ENCODE results near the gene PHACTR1.
"Not testable (repeated sequence)": the region's sequence is repeated elsewhere in the genome, so short reads cannot be mapped to it uniquely, and the experiment has no call there.

The PHACTR1 gene

DNA sequence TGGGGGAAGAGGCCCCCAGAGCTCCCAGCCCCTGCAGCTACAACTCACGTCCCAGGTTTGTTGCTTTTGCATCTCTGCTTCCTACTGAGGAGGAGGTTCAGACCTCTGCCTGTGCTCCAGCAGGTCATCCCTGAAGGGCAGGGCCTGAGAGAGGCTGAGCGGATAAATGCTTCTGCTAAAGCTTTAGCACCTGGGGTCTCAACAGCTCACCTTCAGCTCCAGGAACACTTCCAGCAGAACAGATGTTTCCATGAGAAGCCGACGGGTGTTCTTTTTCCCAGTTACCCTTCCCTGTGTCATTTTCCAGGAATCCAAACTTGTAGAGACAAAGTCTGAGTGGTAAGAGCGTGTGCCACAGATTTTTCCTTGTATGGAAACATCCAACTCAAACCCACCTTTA, 403.0 kb downstream of the PHACTR1 start:
- no peak for DNase-seq

GRCh38 chr6:13120483-13121482, 404.2 kb downstream of the PHACTR1 start:
- DNase-seq: no peak

- no peak for DNase-seq
These were observed 407.6 kb downstream of the PHACTR1 start for GRCh38 chr6:13124131-13124530.

DNA sequence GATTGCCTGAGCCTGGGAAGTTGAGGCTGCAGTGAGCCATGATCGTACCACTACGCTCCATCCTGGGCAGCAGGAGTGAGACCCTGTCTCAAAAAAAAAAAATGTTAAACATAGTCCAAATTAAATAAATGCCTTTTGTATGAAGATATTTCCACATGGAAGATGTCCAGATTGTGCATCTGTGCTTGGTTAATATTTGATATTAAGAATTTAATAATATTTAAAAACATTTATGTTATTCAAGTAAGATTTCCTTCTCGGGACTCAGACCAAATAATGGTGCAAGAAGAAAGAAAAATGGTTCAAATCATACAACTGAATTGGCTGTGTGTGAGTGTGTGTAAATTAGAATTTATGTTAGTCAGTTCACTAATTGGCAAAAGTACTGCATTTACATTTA, 409.3 kb downstream of the PHACTR1 start:
- no peak for DNase-seq

GRCh38 chr6:13131935-13132661, 415.5 kb downstream of the PHACTR1 start:
- DNase-seq: no peak

DNA sequence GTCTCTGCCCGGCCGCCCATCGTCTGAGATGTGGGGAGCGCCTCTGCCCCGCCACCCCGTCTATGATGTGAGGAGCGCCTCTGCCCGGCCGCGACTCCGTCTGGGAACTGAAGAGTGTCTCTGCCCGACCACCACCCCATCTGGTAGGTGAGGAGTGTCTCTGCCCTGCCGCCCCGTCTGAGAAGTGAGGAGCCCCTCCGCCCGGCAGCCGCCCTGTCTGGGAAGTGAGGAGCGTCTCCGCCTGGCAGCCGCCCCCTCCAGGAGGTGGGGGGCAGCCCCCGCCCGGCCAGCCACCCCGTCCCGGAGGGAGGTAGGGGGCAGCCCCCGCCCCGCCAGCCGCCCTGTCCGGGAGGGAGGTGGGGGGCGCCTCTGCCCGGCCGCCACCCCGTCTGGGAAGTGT, 417.3 kb downstream of the PHACTR1 start:
- not testable (repeated sequence) for DNase-seq

DNA sequence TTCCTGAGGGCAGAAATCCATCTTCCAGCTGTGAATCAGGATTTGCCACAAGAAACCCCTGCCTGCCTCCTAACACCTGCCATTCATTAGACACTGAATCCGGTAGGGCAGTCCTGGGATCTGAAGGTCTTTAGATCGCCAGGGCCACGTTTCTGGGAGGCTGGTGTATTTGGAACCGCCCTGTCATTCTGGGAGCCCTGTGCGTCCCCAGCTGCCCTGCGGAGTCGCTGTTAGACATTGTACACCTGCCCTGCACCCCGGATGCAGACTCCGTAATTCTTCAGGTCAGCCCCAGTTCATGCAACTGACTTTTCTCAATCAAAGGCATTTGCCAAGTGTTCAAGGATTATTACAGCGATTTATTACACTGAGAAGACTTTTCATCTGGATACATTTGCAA, 418.6 kb downstream of the PHACTR1 start:
- DNase-seq: no peak

- DNase-seq: no peak
These were observed 422.6 kb downstream of the PHACTR1 start for GRCh38 chr6:13139119-13139518.

DNA sequence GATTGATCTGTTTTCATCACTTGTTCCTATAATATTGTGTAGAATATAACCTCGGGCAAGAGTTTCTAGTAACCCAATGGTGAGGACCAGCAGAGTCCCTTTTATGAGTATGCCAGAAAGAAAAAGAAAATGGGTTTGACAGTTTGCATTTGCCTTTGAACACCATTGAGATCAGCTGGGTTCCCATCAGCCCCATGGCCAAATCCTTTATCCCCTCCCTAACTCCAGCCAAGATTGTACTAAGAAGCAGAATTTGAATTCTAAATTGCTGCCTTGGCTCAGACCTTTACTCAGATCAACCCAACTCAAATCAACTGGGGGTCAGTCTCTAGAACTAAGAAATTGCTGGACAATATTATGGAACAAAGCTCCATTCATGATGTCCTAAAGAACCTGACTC, 424.4 kb downstream of the PHACTR1 start:
- no peak for DNase-seq

- peak; percentile 40 to 47 for DNase-seq
These were observed 424.8 kb downstream of the PHACTR1 start for GRCh38 chr6:13141387-13141786.

DNA sequence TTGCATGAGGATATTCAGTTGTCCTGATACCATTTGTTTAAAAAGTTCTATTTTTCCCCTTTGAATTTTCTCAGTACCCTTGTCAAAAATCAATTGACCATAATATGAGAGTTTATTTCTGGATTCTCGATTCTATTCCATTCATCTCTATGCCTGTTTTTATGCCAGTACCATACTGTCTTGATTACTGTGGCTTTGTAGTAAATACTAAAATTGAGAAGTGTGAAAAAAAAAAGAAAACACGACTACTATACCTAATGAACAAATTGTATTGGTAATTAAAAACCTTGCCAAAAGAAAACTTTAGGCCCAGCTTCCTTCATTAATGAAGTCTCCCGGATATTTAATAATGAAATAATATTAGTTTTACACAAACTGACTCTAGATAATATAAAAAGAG, 426.0 kb downstream of the PHACTR1 start:
- no peak for DNase-seq

- no peak for DNase-seq
These were observed 429.9 kb downstream of the PHACTR1 start for GRCh38 chr6:13146442-13146841.

DNA sequence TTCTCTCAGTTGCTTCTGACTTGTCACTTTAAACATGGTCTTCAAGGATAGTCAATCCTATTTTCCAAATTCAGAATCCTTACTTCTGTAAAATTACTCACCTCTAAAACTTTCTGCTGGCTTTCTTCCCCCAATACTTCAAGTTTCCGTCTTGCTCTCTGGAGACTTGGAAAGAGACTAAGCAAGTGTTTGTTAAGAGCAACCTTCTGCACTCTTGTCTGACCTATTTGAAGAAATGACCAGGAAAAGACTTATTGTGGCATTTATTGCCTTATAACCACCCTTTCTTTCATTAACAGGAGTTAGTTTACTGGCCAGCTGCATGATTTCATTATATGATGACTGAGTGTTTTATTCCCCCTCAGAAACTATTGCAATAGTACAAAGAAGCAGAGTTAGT, 430.8 kb downstream of the PHACTR1 start:
- DNase-seq: no peak

- no peak for DNase-seq
These were observed 431.2 kb downstream of the PHACTR1 start for GRCh38 chr6:13147782-13148181.

GRCh38 chr6:13152764-13153163, 436.2 kb downstream of the PHACTR1 start:
- no peak for DNase-seq

- no peak for DNase-seq
These were observed 439.8 kb downstream of the PHACTR1 start for GRCh38 chr6:13156381-13156780.

DNA sequence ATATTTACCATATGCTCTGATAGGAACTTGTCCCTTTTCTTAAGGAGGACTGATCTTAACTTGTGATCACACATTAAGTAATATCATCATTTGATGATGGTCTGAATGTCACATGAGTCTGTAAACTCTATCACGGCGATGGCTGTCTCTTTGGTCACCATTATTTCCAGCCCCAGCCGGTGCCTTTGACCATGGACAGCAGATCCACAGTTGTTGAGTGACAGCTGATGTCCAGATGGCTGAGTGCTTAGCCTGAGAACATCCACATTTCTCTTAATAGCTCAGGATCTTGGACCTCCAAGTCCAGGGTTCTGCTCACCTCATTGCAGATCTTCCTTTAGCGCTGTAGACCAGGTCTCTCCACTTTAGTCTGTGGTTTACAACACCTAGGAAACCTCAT, 440.7 kb downstream of the PHACTR1 start:
- no peak for DNase-seq

GRCh38 chr6:13159300-13159699, 442.7 kb downstream of the PHACTR1 start:
- peak; percentile 66 to 76 for DNase-seq

DNA sequence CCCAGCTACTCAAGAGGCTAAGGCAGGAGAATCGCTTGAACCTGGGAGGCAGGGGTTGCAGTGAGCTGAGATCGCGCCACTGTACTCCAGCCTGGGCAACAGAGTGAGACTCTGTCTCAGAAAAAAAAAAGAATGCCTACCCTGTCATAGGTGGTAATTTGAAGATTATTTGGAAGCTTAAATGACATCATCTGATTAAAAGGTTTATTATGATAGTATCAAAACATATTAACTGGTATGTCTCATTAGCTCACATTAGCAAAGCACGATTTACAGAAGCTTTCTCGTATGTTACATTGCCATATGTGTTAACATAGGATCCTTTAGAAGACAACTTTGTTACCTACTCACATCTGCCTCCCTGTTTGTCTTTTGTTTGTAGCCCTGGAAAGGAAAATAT, 443.3 kb downstream of the PHACTR1 start:
- not testable (repeated sequence) for DNase-seq

DNA sequence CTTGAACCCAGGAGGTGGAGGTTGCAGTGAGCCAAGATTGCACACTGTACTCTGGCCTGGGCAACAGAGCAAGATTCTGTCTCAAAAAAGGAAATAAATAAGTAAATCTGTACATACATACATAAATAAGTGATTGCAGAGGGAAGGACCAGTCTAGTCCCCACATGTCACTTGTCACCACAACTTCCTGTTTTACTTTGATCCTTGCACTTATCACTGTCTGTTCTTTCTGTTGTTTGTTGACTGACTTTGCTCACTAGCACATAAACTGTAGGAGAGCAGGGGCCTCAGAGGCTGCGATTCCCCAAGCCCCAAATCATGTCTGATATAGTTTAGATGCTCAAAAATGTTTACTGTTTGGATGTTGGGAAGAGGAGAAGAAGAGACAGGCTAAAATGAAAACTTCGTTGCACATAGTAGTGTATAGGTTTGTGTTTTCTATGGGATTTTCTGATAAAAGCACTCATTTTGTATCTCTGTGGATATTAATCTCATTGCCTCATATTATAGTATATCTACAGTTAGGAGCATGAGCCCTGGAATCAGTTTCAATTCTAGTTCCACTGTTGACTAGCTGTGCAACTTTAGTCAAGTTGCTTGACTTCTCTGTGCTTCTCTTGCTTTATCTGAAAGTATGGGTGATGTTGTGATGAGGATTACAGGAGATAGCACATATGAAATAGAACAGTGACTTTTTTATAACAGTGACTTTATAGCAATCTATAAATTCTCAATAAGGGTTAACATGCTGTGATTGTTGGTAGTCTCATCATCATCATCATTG, 446.8 kb downstream of the PHACTR1 start:
- DNase-seq: peak; percentile 27 to 42

- DNase-seq: no peak
These were observed 447.7 kb downstream of the PHACTR1 start for GRCh38 chr6:13164291-13164690.

DNA sequence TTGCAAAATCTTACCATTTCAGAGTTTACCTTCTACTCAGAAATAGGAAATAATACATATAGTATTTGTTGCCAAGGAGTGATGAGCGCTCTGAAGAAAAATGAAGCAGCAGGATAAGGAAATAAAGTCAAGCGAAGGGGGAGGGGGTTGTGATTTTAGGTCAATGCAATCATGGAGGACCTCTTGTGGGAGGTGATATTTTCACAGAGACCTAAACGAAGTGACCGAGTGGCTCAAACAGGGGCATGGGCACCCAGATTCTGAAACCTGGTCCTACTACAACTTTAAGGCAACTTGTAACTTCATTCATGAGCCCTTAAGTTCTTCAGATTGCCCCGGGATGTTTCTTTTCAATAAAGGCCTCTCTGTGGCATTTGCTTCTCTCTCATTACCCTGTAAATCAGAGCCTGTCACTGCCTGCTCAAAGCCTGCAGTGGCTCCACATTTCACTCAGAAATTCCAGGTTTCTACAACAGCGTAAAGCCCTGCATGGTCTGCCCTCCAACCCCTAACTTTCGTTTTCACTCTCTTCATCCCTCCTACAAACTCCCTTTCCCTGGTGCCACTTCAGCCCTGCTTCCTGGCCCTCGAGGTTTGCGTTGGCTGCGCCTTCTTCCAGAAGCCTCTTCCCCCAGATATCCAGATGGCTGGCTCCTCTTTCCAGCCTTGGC, 449.1 kb downstream of the PHACTR1 start:
- DNase-seq: no peak
